GM23248 (cell line): Measurements from ENCODE around the gene FGGY.

Experiments used
- EZH2 ChIP-seq: fragments of 200-600 bp; sonication (generic); IDR thresholded peaks from 2 replicates; pipeline ENCODE4 v1.6.1; 2018; ENCODE audit warnings: antibody characterized with exemption, mild to moderate bottlenecking; ENCODE audit not compliant: insufficient read depth, poor library complexity, severe bottlenecking
- EZH2phosphoT487 ChIP-seq: fragments of 200-600 bp; sonication (generic); IDR thresholded peaks from 2 replicates; pipeline ENCODE4 v1.6.1; 2018; ENCODE audit warnings: antibody characterized with exemption, moderate library complexity, mild to moderate bottlenecking, low read depth; ENCODE audit not compliant: insufficient read depth

GRCh38 chr1:59354709-59355337 lies 57.9 kb downstream of the FGGY start:
- TF ChIP-seq EZH2 (no peak), EZH2phosphoT487 (no peak)
